GM23338 (cell line): ENCODE measurements around the gene CCNY. TPM values are rescaled to one million over a fixed set of nuclear protein-coding genes. Genes with fewer than 3 reads are reported as not detected.

ENCODE experiments used
- ATAC-seq: fragments of 200-7000 bp; cut with Tn5 transposase; 3 replicates; pipeline ENCODE4 v1.9.1; 2020
- DNase-seq: peaks from one replicate; pipeline ENCODE4 v3.0.0-alpha.2; 2015; ENCODE audit warnings: low spot score
- H2AFZ ChIP-seq: fragments of 200-600 bp; sonication (generic); 2 replicates; pipeline ENCODE4 v1.8.0; 2016; ENCODE audit warnings: antibody characterized with exemption, mild to moderate bottlenecking, moderate library complexity
- H3F3A ChIP-seq: fragments of 200-600 bp; sonication (generic); replicated peaks from 2 replicates; pipeline ENCODE4 v1.8.0; 2017; ENCODE audit warnings: antibody characterized with exemption, mixed run types, low read depth
- H3K27ac ChIP-seq: fragments of 200-600 bp; sonication (generic); 2 replicates; pipeline ENCODE4 v1.6.1; 2016; ENCODE audit warnings: low read depth
- H3K27me3 ChIP-seq: fragments of 200-600 bp; sonication (generic); 2 replicates; pipeline ENCODE4 v1.8.0; 2016; ENCODE audit warnings: mild to moderate bottlenecking, mixed run types, moderate library complexity; ENCODE audit not compliant: insufficient read depth
- H3K36me3 ChIP-seq: fragments of 200-600 bp; sonication (generic); 2 replicates; pipeline ENCODE4 v1.8.0; 2016; ENCODE audit warnings: mild to moderate bottlenecking; ENCODE audit not compliant: insufficient read depth
- H3K4me1 ChIP-seq: fragments of 200-600 bp; sonication (generic); 2 replicates; pipeline ENCODE4 v1.8.0; 2016; ENCODE audit warnings: mild to moderate bottlenecking, moderate library complexity; ENCODE audit not compliant: insufficient read depth
- H3K4me2 ChIP-seq: fragments of 200-600 bp; sonication (generic); 2 replicates; pipeline ENCODE4 v1.7.1; 2017; ENCODE audit warnings: mixed run types
- H3K4me3 ChIP-seq: fragments of 200-600 bp; sonication (generic); 2 replicates; pipeline ENCODE4 v1.6.1; 2016; ENCODE audit warnings: mixed run types
- H3K79me2 ChIP-seq: fragments of 200-600 bp; sonication (generic); replicated peaks from 2 replicates; pipeline ENCODE4 v1.8.0; 2017; ENCODE audit warnings: mild to moderate bottlenecking; ENCODE audit not compliant: insufficient read depth
- H3K9me2 ChIP-seq: fragments of 200-600 bp; sonication (generic); 2 replicates; pipeline ENCODE4 v1.8.0; 2017; ENCODE audit not compliant: insufficient read depth
- H4K20me1 ChIP-seq: fragments of 200-600 bp; sonication (generic); replicated peaks from 2 replicates; pipeline ENCODE4 v1.8.0; 2017; ENCODE audit warnings: mild to moderate bottlenecking; ENCODE audit not compliant: insufficient read depth
- H3K27ac Mint-ChIP-seq: 2 replicates; pipeline ENCODE4 v1.8.0; 2020; ENCODE audit warnings: inconsistent platforms, mild to moderate bottlenecking, moderate library complexity, mixed read lengths
- H3K27me3 Mint-ChIP-seq: 3 replicates; pipeline ENCODE4 v1.8.0; 2022; ENCODE audit warnings: low read depth, mild to moderate bottlenecking, moderate library complexity, mixed read lengths, inconsistent platforms; ENCODE audit not compliant: insufficient read depth, poor library complexity
- H3K36me3 Mint-ChIP-seq: 3 replicates; pipeline ENCODE4 v1.8.0; 2021; ENCODE audit warnings: low read depth, mild to moderate bottlenecking, inconsistent platforms, moderate library complexity, mixed read lengths
- H3K4me1 Mint-ChIP-seq: 3 replicates; pipeline ENCODE4 v1.8.0; 2020; ENCODE audit warnings: mild to moderate bottlenecking, inconsistent platforms, mixed read lengths
- H3K4me3 Mint-ChIP-seq: 3 replicates; pipeline ENCODE4 v1.8.0; 2021; ENCODE audit warnings: moderate library complexity, mild to moderate bottlenecking, inconsistent platforms, mixed read lengths
- H3K9me3 Mint-ChIP-seq: 3 replicates; pipeline ENCODE4 v1.8.0; 2020; ENCODE audit warnings: moderate library complexity, mild to moderate bottlenecking, inconsistent platforms, mixed read lengths
- CREB1 ChIP-seq: fragments of 250-450 bp; sonication (Bioruptor Pico); IDR thresholded peaks from 2 replicates; pipeline ENCODE4 v1.5.0; 2020; ENCODE audit warnings: low read depth, mild to moderate bottlenecking, moderate library complexity
- CTCF ChIP-seq, 2 experiments: fragments of 200-600 bp in 1 of 2; sonication (generic) in 1 of 2; conservative IDR thresholded peaks; 2 replicates each; pipeline versions ENCODE4 v1.5.1 to v1.6.1; 2016 to 2017; ENCODE audit warnings: antibody characterized with exemption in 2 of 2, low read depth in 2 of 2, mild to moderate bottlenecking in 2 of 2, moderate library complexity in 1 of 2
- ETS1 ChIP-seq: IDR thresholded peaks from 2 replicates; pipeline ENCODE4 v1.6.1; 2016; ENCODE audit warnings: antibody characterized with exemption
- EZH2 ChIP-seq: fragments of 200-600 bp; sonication (generic); IDR thresholded peaks from one replicate; pipeline ENCODE4 v1.8.0; 2017; ENCODE audit warnings: antibody characterized with exemption, mild to moderate bottlenecking, low read depth; ENCODE audit not compliant: unreplicated experiment
- EZH2phosphoT487 ChIP-seq: fragments of 200-600 bp; sonication (generic); IDR thresholded peaks from one replicate; pipeline ENCODE4 v1.8.1; 2018; ENCODE audit warnings: antibody characterized with exemption; ENCODE audit not compliant: unreplicated experiment
- JUNB ChIP-seq: IDR thresholded peaks from one replicate; pipeline ENCODE4 v1.6.1; 2016; ENCODE audit warnings: antibody characterized with exemption; ENCODE audit not compliant: unreplicated experiment
- NANOG ChIP-seq: IDR thresholded peaks from 2 replicates; pipeline ENCODE4 v1.6.1; 2016; ENCODE audit warnings: antibody characterized with exemption, borderline replicate concordance
- POLR2AphosphoS5 ChIP-seq: IDR thresholded peaks from 2 replicates; pipeline ENCODE4 v1.6.1; 2016; ENCODE audit warnings: antibody characterized with exemption, low read depth
- REST ChIP-seq: IDR thresholded peaks from one replicate; pipeline ENCODE4 v1.6.1; 2018; ENCODE audit warnings: antibody characterized with exemption; ENCODE audit not compliant: unreplicated experiment
- STAT1 ChIP-seq: IDR thresholded peaks from one replicate; pipeline ENCODE4 v1.6.1; 2016; ENCODE audit warnings: antibody characterized with exemption; ENCODE audit not compliant: unreplicated experiment
- ZNF114 ChIP-seq: fragments of 250-450 bp; sonication (Bioruptor Pico); IDR thresholded peaks from 2 replicates; pipeline ENCODE4 v1.5.0; 2020; ENCODE audit warnings: mild to moderate bottlenecking, moderate library complexity
- ZNF331 ChIP-seq: fragments of 250-450 bp; sonication (Bioruptor Pico); IDR thresholded peaks from 2 replicates; pipeline ENCODE4 v1.5.0; 2020; ENCODE audit warnings: low read depth, mild to moderate bottlenecking, moderate library complexity
- ZNF462 ChIP-seq: fragments of 250-450 bp; sonication (Bioruptor Pico); IDR thresholded peaks from 2 replicates; pipeline ENCODE4 v1.5.0; 2020; ENCODE audit warnings: mild to moderate bottlenecking, moderate library complexity
- polyA plus RNA-seq: library from polyadenylated mRNA; unstranded; fragments of >200 nt; fragmentation: Nextera tagmentation; extraction: Ambion mirVana; gene quantifications from 2 replicates; pipeline ENCODE4 v1.2.1, GENCODE V29; 2016
- total RNA-seq: library from RNA; depleted of rRNA; stranded (reverse); fragments of >200 nt; shearing (Covaris generic); gene quantifications from 2 replicates; pipeline ENCODE4 v1.2.3, GENCODE V29; 2014

Gene CCNY
- total and polyA plus RNA-seq, 2 experiments from 2014 or later: 14.2 to 29.0 TPM

GRCh38 chr10:35299016-35299415, 37.3 kb upstream of the CCNY start:
- TF ChIP-seq POLR2AphosphoS5: no peak
- no peak for TF ChIP-seq ZNF331
- TF ChIP-seq NANOG: no peak
- TF ChIP-seq ETS1: no peak
- no peak for TF ChIP-seq EZH2phosphoT487
- TF ChIP-seq REST: no peak
- TF ChIP-seq EZH2: no peak
- TF ChIP-seq ZNF114 (CRISPR knock-in tag): no peak
- no peak for TF ChIP-seq CTCF (conservative IDR thresholded peaks at IDR 0.05; ENCODE audit: low read depth in 2 of 2)
- TF ChIP-seq STAT1: no peak
- no peak for TF ChIP-seq ZNF462
- TF ChIP-seq JUNB: no peak
- no peak for TF ChIP-seq CREB1 (CRISPR knock-in tag)
- H3K27me3 ChIP-seq: no peaks in the 10 kb centered on the region
- H3F3A ChIP-seq: no peaks in the 10 kb centered on the region
- no peaks in the 10 kb centered on the region for H3K9me3 Mint-ChIP-seq
- H3K4me2 ChIP-seq: no peak overlapping the region
- ATAC-seq (no peak), DNase-seq (no peak)
- H2AFZ ChIP-seq: no peak overlapping the region
- H3K36me3 ChIP-seq: no peaks in the 10 kb centered on the region
- no peaks in the 10 kb centered on the region for H3K4me1 ChIP-seq
- H3K27ac ChIP-seq: no peak overlapping the region
- no peaks in the 10 kb centered on the region for H3K9me2 ChIP-seq
- H3K27ac Mint-ChIP-seq: no peak overlapping the region
- H4K20me1 ChIP-seq: no peaks in the 10 kb centered on the region
- no peaks in the 10 kb centered on the region for H3K36me3 Mint-ChIP-seq
- H3K4me3 Mint-ChIP-seq: no peak overlapping the region
- no peaks in the 10 kb centered on the region for H3K4me1 Mint-ChIP-seq
- H3K79me2 ChIP-seq: no peaks in the 10 kb centered on the region
- H3K4me3 ChIP-seq: no peak overlapping the region
- H3K27me3 Mint-ChIP-seq: no peaks in the 10 kb centered on the region
